H1 (cell line): ENCODE measurements around the gene BRD7.

Experiments
- CEBPB ChIP-seq: IDR thresholded peaks from 2 replicates; pipeline ENCODE4 v1.6.1; 2012; ENCODE audit warnings: low read depth, low read length
- CREB1 ChIP-seq: IDR thresholded peaks from 2 replicates; pipeline ENCODE4 v1.6.1; 2012; ENCODE audit warnings: inconsistent platforms
- CTCF ChIP-seq, 3 experiments: IDR thresholded peaks; 1 replicate in 2 of 3; 2 replicates in 1 of 3; pipeline versions ENCODE4 v1.5.1 to v1.6.1; 2011; ENCODE audit warnings: low read length in 3 of 3, mild to moderate bottlenecking in 3 of 3, inconsistent platforms in 2 of 3, low read depth in 1 of 3, moderate library complexity in 1 of 3; ENCODE audit not compliant: insufficient read depth in 1 of 3; ENCODE audit errors: control extremely low read depth in 1 of 3
- MAX ChIP-seq: IDR thresholded peaks from 2 replicates; pipeline ENCODE4 v1.6.1; 2012; ENCODE audit warnings: inconsistent platforms
- SUZ12 ChIP-seq: fragments of 200-600 bp; sonication (generic); IDR thresholded peaks from 2 replicates; pipeline ENCODE4 v1.6.1; 2012; ENCODE audit warnings: mild to moderate bottlenecking, inconsistent platforms, low read length, moderate library complexity, mixed read lengths

GRCh38 chr16:50386774-50387173, 18.0 kb upstream of the BRD7 start:
- TF ChIP-seq CREB1 (no peak), CEBPB (no peak), CTCF (IDR thresholded peaks at IDR 0.05; ENCODE audit: control extremely low read depth in 1 of 3, insufficient read depth in 1 of 3, low read depth in 1 of 3, low read length in 3 of 3) (no peak), SUZ12 (no peak), MAX (no peak)
